ENCODE data around the gene ANLN. TPM values are rescaled to one million over a fixed set of nuclear protein-coding genes. Genes with fewer than 3 reads are reported as not detected.

Gene ANLN
- total RNA-seq, 1 experiment from 2014 or later, result 81.1 TPM

GRCh38 chr7:36497775-36498174 lies 108.1 kb downstream of the ANLN start (continued):
- TF ChIP-seq ERG (CRISPR knock-in tag; IDR thresholded peaks at IDR 0.05) (no peak), TEAD4 (CRISPR knock-in tag; IDR thresholded peaks at IDR 0.05) (no peak), MXD4 (CRISPR knock-in tag; IDR thresholded peaks at IDR 0.05; ENCODE audit: borderline replicate concordance) (no peak)

Other genes starting within 250 kb of the ANLN start
- 6.6 to 7.8 TPM (median 7.4 TPM) in 3 replicates for gene EEPD1, start 236.6 kb upstream of the ANLN start, total RNA-seq (2021)

All from WTC11 (cell line).